ENCODE measurements around the gene DEPP1. TPM values are rescaled to one million over a fixed set of nuclear protein-coding genes. Genes with fewer than 3 reads are reported as not detected.

The DEPP1 gene
- total RNA-seq, 1 experiment from 2014 or later: 2.8 TPM

DNA sequence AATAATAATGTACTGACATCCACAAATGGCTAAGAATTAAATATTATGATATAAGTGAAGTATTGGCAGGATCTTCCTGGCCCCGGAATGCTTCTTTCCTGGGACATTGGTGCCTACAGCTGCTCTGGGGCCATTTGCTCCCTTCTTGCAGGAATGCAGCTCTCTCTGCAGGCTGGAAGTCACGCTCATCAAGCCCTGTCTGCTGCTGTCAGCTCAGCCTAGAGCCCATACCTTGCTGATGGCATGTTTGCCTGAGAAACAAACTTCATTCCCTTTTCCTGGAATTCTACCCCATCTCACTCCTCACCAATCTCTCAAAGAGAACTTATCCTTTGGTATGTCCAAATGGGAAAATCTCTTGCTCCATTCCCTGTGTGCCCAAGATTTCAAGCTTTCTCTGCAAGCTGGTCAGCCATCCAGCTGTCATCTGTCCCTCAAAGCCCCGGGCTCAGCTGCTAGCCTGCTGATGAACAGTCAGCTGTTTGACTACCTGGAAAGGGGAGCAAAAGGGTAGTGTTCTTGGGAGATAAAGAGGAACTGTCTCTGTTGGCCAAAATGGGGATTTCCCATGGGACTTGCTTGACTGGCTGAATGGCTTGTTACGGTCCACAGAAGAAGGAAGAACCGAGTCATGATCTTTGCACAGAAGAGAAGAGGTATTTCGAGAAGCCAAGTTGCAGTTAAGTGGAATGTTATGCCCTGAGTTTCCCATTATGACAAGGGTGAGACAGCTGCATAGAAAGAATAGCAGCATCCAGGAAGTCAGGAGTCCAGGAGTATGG lies 31.0 kb downstream of the DEPP1 start:
- peak; percentile 61 for DNase-seq (ENCODE audit: low read depth)
- in situ Hi-C loops (cut with HindIII; ENCODE audit: low pct_unique_long_range_greater_than_20kb, low sequenced_read_pairs): no loop called here

DNA sequence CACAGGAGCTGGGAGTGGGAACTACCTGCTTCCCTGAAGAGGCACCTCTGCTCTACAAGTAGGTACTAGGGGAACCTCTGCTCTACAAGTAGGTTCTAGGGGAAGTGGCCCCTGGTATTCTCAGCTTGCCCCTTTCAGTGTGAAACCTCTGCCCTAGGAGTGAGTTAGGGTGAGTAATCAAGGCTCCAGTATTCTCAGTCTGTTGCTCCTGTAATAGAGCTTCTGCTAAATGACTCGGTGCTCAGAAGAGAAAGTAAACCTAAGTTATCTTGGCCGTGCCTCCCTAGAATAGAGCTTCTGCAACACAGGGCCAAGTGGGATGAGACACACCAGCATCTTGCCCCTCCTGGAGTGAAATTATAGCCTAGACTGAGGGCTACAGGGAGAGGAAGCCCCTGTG lies 32.4 kb downstream of the DEPP1 start:
- in situ Hi-C loops (cut with HindIII; ENCODE audit: low pct_unique_long_range_greater_than_20kb, low sequenced_read_pairs): no loop called here
- no peak for DNase-seq (ENCODE audit: low read depth)

DNA sequence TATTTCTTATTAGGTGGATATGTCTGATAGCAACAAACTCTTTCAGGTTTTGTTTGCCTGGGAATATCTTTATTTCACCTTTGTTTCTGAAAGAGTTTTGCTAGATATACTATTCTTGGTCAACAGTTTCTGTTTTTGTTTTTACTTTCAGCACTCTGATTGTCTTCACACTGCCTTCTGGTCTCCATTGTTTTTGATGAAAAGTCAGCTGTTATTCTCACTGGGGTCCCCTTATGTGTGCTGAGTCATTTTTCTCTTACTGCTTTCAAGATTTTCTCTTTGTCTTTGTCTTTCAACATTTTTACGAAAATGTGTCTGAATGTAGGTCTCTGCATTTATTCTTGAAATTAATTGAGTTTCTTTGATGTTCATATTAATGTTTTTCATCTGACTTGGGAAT lies 34.3 kb downstream of the DEPP1 start:
- DNase-seq (ENCODE audit: low read depth): no peak
- in situ Hi-C loops (cut with HindIII; ENCODE audit: low pct_unique_long_range_greater_than_20kb, low sequenced_read_pairs): no loop called here

DNA sequence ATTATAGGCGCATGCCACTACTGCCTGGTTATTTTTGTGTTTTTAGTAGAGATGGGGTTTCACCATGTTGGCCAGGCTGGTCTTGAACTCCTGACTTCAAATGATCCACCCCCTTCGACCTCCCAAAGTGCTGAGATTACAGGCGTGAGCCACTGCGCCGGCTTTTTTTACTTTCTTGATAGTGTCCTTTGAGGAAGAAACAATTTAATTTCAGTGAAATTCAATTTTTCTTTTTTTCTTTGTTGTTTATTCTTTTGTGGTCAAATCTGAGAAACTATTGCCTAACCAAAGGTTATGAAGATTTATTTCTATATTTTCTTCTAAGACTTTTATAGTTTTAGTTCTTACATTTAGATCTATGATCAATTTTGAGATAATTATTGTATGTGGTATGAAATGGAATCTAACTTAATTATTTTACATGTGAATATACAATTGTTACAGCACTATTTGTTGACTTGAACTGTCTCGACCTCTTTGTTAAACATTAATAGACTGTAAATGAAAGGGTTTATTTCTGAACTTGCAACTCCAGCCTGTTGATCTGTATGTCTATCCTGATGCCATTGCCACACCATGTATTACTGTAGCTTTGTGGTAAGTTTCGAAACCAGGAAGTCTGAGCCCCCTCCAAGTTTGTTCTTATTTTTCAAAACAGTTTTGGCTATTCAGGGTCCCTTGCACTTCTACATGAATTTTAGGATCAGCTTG lies 38.8 kb downstream of the DEPP1 start:
- in situ Hi-C loops (cut with HindIII; ENCODE audit: low pct_unique_long_range_greater_than_20kb, low sequenced_read_pairs): no loop called here
- DNase-seq (ENCODE audit: low read depth): no peak

DNA sequence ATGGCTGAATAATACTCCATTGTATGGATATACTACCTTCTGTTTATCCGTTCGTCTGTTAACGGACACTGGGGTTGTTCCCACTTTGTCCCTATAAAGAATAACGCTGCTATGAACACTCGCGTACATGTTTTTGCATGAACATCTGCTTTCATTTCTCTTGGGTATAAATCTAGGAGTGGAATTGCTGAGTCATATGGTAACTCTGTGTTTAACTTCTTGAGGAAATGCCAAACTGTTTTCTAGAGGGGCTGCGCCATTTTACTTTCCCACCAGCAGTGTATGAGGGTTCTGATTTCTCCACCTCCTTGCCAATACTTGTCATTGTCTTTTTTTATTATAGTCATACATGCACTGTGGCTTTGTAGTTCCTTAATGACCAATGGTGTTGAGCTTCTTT lies 39.7 kb downstream of the DEPP1 start:
- in situ Hi-C loops (cut with HindIII; ENCODE audit: low pct_unique_long_range_greater_than_20kb, low sequenced_read_pairs): no loop called here
- no peak for DNase-seq (ENCODE audit: low read depth)

DNA sequence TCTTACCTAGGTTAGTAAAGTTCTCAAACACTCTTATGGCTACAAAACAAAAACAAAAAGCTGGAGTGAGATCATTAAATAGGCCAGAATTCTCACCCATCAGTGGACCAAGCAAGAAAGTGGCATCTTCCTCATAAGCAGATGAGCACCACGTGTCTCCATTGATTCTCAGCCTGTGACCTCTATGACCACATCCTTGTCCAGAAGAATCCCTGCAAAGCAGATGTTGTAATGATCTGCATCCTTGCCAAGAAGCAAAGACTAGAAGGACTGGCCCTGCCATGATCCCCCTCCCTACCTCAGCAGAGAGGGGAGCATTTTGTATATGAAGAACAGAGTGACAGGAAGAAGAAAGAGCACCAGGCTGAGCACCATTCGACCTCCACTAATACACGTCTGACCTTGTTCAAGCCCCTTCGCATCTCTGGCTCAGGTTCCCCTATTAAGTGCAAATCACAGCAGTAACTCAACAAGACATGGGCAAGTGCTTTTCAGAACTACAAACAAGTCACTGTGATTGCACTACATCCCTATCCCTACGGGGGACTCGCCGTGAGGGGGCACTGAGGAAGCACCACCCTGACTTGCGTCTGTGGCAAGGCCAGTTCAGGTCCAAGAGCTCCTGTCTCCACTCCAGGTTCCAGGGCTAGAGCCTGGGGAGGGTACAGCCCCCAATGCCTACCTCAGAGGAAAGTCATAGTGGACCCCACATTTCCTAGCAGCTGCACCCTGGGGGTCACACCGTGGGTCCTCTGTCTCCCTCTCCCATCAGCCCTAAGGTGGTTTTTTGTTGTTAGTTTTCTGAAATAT lies 41.2 kb downstream of the DEPP1 start:
- DNase-seq (ENCODE audit: low read depth): no peak
- in situ Hi-C loops (cut with HindIII; ENCODE audit: low pct_unique_long_range_greater_than_20kb, low sequenced_read_pairs): no loop called here

DNA sequence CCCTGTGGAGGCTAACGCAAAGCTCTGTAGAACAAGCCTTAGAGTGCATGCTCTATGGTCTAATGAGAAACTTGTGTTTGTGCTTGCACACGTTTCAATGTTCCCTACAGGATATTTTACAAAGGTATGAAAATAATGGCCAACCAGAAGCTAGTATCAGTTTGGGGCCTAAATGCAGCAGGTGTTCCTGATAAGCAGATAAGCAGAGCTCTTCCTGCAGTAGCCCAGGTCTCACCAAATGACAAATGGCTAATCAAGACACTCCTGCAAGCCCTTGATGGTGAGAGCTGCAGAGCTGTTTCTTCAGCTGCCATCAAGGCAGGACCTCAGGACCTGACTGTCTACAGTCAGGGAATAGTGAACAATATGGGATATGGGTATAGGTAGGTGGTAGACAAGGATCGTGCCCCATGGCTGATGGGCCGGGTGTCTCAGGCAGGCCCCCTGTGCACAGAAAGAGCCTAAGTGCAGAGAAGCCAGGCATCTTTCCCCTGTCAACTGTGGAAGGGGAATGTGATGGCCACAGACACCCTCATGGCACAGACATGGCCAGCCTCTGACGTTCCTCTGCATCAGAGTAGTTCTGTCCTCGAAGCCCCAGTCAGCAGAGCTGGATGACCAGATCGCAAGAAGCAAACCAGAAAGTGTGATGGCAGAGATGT lies 42.2 kb downstream of the DEPP1 start:
- in situ Hi-C loops (cut with HindIII; ENCODE audit: low pct_unique_long_range_greater_than_20kb, low sequenced_read_pairs): no loop called here
- no peak for DNase-seq (ENCODE audit: low read depth)

DNA sequence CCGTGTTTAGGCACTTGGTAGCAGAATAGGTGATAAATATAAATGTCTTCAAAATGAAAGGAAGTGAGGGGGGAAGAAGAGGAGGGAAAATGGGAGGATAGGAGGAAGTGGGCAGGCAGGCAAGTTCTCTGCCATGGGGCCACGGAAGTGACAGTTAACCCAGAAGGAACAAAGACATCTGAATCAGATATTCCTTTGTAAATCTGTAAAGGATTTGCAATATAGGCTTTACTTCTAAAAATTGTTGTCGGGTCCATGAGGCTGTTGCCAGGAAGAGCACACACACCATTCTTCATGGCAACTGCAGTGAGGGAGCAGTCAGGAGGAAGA lies 42.7 kb downstream of the DEPP1 start:
- no peak for DNase-seq (ENCODE audit: low read depth)
- in situ Hi-C loops (cut with HindIII; ENCODE audit: low pct_unique_long_range_greater_than_20kb, low sequenced_read_pairs): no loop called here

DNA sequence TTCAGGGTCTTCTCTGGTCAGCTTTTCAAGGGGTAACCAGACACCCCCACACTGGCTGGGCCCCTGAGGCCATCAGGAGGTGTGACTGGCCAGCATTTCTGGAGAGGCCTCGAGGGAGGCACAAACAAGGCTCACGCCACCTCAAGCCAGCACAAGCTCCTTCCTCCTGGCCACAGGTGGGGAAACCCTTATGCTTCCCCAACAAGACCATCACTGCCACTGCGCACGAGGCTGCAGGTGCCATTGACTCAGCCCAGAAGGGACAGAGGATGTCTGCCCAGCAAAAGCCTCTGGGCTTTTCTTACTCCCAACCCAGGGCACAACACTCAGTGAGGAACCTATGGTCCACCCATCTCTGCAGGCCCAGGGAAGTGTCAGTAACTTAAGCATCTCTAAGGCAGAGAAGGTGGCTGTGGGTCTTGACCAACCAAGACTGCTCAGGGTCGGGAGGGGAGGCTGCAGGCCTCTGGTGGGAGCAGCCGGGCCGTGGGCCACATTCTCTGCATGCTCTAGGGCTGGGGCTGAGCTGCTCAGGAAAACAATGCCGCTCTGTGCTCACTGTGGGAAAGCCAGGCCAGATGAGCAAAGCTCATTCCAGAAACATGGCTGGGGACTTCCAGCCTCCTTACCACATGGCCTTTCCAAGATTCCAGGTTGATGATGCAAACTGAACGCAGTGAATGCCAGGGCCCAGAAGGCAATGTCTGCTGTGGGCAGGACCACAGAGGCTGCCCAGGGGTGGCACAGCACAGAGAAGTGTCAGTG lies 43.2 kb downstream of the DEPP1 start:
- in situ Hi-C loops (cut with HindIII; ENCODE audit: low pct_unique_long_range_greater_than_20kb, low sequenced_read_pairs): no loop called here

DNA sequence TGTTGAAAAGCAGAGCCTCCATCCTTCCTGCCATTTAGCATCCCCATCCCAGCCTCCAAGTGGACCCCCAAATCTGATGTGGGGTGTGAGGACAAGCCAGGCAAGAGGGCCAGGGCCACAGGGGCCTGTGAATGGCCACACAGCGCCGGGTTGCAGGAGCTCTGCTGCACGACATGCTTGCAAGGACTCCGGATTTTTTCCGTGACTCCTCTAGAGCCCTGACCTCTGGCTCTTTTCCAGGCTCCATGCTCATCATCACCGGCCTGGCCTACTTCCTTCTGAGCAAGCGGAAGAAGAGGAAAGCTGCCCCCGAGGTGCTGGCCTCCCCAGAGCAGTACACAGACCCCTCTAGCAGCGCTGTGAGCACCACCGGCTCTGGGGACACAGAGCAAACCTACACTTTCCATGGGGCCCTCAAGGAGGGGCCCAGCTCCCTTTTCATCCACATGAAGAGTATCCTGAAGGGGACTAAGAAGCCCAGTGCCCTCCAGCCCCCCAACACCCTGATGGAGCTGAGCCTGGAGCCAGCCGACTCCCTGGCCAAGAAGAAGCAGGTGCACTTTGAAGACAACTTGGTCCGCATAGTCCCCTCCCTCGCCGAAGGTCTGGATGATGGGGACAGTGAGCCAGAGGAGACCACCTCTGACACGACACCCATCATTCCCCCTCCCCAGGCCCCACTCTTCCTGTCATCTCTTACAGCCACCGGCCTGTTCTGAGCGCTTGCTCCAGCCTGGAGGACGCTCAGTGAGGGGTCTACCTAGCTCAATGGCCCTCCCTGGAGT lies 44.0 kb downstream of the DEPP1 start:
- in situ Hi-C loops (cut with HindIII; ENCODE audit: low pct_unique_long_range_greater_than_20kb, low sequenced_read_pairs): no loop called here
- DNase-seq (ENCODE audit: low read depth): no peak

More for the DNA sequence above, 43.2 kb downstream of the DEPP1 start:
- DNase-seq (ENCODE audit: low read depth): peak; percentile 64

DNA sequence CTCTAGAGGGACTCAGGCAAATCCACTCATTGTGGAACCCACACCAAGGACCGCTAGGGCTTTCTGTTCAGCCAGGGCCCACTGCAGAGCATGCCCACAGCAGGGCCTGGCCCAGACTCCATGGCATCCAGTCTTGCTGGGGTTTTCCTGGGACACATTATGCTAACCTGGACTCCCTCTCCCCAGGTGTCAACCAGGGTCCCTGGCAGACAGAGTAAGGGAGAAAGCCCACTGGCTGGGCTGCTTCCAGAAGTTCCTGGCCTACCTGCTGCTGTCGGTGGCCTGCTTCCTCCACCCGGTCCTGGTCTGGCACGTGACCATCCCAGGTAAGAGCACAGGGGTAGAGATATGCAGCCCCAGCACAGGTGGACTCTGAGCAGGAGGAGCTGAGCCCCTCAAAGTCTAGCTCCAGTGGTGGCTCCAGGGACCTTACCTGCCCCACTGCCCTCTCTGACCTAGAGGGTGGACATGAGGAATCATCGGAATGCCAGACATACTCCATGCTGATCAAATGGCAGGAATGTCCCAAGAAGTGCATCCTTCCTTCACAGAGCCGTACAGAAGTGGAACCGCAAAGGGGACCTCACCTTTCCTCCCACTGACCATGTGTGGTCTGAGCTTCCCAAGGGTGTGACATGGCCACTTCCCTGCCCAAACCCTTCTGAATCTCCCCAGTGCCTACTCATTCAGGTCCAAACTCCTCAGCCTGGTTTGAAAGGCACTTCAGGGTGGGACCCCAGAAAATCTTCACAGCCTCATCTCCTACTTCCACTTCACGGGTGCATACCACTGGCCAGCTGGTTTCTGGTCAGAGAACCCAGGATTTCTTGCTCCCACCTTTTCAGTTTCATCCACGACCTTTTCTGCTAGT lies 44.9 kb downstream of the DEPP1 start:
- in situ Hi-C loops (cut with HindIII; ENCODE audit: low pct_unique_long_range_greater_than_20kb, low sequenced_read_pairs): no loop called here
- no peak for DNase-seq (ENCODE audit: low read depth)

DNA sequence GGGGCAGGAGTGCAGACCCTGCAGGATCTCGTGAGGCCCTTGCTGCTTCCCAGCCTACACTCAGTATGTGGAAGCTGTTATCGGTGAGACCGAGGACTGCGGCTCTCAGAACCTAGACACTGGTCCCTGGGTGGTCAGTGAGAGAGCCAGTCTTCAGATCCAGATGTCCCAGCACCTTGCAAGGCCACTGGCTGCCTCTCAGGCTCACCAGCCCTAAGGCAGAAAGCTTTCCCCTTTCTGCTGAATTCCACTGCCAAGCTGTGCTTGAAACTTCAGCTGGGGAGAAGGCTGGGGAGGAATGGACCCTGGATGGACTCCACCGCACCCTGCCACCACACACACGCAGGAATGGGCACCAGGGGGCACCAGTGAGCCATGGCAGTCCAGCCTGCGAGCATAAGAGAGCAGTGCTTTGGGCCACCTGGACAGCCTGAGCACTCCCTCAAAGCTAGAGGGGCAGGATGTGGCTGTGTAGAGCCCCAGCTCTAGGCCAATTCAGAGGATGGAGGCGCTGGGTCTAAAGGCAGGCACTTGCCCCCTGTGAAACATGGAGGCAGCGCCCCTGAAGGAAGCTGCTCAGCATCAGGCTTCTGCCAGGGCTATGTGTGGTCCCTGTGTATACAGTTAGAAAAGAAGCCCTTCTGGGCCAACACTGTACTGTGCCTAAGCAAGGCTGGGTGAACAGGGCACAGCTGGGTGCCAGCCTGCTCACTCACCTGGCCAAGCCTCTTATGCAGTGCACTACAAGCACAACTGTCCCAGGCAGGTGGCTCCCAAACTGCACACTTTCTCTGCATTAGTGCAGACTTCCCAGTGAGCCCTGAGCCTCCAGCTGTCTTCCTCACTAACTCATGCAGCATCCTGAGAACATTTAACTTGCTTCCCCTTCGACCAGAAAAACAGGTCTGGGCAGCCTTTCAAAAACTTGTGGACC lies 45.8 kb downstream of the DEPP1 start:
- DNase-seq (ENCODE audit: low read depth): peak; percentile 64
- in situ Hi-C loops (cut with HindIII; ENCODE audit: low pct_unique_long_range_greater_than_20kb, low sequenced_read_pairs): no loop called here

DNA sequence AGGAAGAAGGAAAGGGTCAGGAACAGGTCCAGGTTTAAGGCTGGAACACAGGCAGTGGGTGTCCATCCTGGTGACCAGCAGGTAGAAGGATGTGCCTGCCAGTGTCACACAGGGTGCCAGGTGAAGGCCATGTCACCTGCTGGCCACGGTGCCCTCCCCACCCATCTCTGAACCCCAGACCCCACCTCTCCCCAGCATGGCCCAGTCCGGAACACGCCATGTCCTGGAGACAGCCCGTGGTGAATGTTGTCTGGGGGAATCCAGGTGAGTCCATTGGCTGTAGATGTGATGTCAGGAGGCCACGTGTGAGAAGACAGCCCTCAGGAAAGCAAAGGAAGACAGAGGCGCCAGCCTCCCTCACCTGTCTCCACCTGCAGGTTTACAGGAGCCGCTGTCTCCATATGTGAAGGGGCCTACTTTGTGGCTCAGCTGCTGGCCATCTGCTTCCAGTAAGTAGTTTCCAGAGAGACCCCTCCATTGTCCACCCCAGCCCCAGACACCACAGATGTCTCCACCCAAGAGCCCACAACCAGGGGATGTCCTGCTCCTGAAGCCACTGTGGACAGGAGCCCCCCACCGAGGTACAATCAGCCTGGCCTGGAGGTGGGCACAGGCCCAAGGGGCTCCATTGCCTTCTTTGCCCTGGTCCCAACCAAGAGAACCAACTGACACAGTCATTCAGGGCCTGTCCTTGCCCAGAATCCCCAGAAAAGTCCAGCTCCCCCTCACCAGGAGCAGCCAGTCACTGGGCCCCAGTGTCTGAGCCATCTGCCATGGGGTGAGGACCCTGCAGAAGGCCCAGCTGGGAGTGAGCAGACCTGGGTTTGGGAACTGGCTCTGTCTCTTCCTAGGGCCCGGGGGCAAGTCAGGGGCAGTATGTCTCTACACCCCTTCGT lies 46.7 kb downstream of the DEPP1 start:
- in situ Hi-C loops (cut with HindIII; ENCODE audit: low pct_unique_long_range_greater_than_20kb, low sequenced_read_pairs): no loop called here
- DNase-seq (ENCODE audit: low read depth): no peak

DNA sequence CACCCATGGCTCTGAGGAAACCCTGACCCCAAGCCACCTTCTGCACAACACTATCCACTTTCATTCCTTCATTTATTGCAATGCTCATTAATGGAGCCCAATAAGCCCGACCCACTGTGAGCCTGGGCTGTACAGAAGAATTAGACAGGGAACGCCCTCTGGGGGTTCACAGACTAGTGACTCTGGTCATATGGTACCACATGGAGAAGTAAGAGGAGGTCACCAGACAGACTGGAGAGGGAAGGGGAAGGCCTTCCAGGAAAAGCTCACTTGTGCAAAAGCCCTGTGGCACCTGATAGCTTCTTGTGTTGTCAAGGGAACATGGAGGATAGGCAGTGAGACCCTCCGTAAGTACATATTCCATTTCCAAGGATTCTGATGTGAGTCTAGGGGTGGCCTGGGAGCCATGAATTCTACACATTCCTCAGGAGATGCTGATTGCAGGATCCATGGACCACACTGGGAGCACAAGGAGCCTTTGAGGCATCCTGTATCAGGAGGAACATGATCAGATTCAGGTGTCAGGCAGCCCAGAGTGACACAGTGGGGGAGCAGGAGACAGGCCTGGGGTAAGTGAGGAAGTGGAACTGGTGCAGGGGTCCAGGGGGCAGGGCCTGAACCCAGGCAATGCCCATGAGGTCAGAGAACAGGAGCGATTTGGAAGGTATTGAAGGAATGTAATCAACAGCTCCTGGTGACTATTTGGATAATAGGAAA lies 47.5 kb downstream of the DEPP1 start:
- DNase-seq (ENCODE audit: low read depth): no peak
- in situ Hi-C loops (cut with HindIII; ENCODE audit: low pct_unique_long_range_greater_than_20kb, low sequenced_read_pairs): no loop called here

Measured in Caki2 (cell line).